Amniotic epithelial cell (primary cell): Measurements from ENCODE around the gene CCDC149.

Experiments used
- DNase-seq: peaks from one replicate; pipeline ENCODE4 v3.0.0-alpha.2; 2010; ENCODE audit warnings: low read depth

CCDC149 gene

DNA sequence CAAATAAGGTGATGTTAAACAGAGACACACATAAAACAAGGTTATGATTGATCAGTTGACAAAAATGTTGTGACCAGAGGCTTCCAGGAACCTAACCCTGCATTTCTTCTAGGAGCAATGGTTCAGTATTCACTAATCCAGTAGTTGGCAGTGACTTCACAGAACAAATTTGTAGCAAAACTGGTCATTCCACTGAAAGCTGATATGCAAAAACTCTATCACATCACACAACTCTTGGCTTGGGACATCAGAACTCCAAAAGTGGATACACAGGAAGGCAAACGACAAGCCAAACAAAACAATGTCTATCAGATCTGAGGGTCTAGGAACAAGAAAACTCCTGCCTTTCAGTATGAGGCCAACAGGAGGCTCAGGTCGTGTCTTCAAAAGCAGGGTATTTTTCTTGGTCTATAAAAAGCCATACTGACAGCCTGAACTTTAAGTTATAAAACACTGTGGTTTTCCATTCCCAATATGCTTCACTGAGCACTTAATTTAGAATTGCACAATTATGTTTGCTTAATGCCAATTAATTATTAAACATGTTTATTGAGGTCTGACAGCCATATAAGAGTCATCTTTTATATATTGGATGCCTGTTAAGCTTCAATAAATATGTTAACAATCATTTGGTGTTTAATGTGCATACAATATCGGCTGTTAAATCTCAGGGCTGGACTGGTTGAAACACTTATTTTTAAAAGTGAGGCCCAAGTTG lies 71.9 kb downstream of the CCDC149 start:
- DNase-seq, result no peak

DNA sequence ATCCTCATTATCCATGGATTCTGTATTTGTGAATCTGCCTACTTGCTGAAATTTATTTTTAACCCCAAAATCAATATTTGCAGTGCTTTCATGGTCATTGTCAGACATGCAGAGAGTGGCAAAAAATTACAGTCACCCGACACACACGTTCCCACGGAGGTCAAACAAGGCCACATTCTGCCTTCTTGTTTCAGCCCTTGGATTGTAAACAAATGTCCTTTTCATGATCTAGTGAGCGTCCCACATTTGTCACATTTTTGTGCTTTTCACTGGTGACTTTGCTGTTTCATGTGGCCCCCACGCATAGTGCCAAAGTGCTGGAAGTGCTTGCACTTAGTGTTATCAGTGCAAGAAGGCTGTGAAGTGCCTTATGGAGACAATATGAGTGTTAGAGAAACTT lies 72.5 kb downstream of the CCDC149 start:
- DNase-seq, result no peak

DNA sequence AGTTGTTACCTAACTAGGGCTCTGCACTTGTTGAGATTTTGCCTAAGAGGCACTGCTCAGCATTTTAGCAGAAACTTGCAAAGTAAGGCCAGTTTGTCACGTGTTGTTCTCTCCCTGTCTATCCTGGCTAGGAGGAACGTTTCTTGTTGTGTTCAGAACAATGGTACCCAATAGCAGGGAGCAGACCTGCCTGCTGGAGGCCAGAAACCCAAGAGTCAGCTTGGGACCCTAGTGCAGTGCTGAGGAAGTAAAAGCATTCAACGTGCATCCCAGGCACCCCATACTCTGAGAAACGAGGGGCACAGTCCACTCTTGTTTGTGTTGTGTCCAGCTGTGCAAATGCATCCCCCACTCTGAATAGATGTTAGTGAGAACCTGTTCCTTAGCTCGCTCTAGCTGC lies 75.1 kb downstream of the CCDC149 start:
- DNase-seq, result no peak

DNA sequence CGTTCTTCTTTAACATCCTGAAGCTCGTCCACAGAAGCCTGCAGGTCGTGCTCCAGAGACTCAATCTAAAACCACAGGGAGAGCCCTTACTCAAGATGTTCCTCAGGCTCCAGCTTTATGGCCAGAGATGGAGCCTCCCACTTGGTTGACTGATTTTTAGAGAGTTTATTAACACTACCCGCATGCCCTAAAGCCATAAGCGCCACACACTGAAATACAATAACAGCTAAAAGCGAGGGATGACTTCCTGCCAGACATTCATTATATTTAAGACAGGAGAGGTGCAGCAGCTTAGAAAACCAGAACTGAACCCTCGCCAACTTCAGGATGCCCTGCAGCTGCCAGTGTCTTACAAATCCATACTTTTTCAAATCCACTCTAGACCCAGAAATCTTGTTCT lies 75.5 kb downstream of the CCDC149 start:
- DNase-seq, result no peak

DNA sequence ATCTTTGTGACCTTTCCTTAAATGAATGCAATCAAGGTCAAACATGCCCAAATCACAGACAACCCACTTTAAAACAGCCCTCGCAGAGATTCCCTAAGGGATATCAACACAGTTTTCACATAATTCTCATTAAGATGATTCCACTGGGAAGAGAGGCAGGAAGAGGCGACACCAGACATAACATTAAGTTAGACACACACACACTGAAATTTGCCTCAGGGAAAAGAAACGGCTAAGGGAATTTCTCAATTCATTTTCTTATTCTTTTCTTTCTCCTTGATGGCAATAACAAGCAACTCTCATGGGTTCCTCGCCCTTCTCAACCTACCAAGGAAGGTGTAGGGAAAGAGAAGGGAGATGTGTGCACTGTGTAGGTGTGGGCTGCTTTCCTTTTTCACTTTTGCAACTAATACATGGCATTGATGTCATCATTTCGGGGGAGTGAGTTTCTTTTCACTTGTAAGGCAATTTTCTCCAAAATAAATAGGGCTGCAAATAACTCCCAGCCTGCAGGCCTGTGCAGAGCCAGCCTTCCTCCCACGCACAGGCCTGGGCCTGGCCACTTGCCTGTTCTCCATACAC lies 76.1 kb downstream of the CCDC149 start:
- no peak for DNase-seq

DNA sequence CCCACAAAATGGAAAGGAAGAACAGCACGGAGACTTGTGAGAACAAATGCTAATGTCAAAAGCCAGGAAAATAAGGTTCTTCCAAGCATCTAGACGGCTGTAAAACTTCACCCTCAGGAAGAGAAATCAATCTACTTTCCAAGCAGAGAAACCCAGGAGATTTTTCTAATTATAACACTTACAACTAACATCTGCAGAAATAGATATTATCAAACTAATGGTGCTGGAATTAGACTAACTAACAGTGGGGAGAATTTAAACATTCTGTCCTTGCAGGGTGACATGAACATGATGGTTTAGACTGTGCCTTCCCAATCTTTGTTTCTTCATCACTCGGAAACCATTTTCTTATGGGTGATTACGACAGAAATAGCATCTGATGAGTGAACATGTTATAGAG lies 77.1 kb downstream of the CCDC149 start:
- no peak for DNase-seq

DNA sequence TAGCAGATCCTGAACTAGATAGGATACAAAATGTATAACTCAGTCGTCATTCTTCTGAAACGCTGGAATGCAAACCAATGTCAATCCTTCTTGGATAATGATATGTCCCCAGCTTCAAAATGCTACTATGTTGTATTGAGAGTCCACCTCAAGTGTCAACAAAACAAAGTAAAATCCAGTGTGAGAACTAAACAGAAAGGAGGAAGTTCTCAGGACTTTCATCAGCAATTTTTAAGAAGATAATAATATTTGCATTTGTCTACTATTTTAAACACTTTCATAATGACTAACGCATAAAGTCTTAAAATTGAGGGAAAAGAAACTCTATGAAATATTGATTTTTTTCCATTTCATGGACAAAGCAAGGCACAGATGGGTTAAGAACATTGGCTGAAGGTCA lies 81.2 kb downstream of the CCDC149 start:
- no peak for DNase-seq

DNA sequence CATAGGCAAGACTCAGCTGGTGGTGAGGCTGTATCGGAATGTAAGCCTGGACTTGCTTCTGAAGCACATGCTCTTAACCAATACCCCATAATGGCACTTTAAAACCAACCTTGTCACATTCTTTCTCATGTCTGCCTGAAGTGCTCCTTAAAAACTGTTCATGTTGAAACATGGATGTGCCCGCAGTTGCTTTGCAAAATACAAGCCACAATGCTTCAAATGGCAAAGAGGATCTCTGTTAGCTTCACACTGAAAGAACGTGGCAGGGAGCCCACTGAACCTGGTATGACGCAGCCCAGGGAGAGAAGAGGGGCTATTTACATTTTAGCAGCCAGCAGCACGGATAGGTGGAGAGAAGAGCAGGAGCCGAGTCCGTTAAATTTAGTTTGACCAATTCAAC lies 88.1 kb downstream of the CCDC149 start:
- no peak for DNase-seq

DNA sequence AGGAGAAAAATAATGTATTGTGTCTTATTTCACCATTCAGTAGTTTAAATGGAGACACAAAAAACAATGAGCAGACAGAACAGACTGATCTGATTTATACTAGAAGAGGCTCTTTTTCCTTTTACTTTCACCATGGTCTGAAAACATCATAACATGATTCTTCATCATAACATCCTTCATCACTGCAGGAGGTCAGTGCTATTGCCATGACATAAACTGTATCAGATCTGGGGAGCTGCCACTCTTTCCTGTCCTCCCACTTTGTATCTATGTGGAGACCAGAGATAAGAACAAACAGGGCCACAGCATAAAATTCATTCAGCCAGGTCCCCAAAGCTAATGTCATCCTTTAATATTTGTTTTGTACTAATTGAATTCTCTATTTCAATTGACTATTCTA lies 92.3 kb downstream of the CCDC149 start:
- DNase-seq, result no peak

DNA sequence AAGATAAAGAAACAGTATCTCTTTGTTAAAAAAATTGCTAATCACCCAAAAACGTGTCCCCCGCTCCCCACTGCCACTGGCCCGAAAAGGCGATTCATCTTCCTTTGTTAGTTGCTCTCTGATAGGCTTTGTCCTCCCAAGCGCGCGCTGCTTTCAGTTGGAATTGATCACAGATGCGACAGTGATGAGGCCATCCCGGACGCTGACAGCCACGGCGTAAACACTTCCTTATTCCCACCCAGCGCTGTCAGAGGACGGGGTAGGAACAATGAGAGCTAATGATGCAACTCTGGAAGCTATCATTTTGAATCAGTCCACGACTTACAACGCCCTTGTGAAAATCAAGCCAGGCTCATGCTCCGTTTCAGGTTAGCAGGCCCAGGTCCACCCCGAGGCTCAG lies 96.0 kb downstream of the CCDC149 start:
- DNase-seq, result no peak

DNA sequence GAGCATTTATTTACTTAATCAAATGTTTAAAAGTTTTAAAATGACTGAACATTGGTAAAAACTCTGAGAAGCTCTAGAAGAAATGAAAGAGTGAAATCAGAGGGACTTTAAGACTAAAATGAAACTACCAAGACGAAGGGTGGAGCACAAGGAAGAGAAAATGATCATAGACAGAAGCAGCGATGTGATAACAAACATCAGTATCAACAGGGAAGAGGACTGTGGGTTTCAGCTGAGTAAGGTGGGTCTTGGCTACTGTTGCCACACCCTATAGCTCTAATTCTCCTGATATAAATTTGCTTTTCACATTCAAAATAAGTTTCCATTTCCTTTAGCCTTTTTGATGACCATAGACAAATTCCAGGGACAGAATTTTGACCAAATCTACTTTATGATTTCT lies 99.1 kb downstream of the CCDC149 start:
- DNase-seq, result no peak

DNA sequence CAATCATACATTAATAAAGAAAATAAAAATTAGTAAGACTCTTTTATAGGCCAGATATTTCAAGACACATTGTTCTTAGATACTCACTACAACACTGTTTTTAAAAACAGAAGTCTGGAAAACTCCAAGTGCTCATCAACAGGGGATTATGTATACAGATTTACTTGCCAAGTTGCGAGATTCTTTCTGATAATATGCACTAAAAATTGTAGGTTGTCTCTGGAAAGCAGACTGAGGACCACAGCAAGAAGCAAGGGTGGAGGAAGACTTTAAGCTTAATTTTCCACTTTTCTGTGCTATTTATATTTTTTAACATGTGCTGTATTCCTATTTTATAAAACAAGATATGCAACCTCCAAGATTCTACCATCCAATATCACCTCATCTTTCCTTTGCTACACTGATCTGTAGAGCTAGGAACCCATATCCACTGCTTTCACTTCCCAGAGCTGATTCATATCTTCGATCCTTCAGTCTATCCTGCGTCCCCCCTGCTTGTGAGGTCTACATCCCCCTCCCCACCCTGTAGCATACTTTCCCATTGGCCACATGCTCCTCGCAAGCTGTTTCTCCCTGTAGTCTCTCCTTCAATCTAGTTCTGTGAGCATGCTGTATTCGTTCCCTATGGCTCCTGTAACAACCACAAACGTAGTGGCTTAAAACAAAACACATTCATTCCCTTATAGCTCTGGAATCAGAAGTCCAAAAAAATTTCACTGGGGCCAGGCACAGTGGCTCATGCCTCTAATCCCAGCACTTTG lies 101.8 kb downstream of the CCDC149 start:
- DNase-seq, result no peak

DNA sequence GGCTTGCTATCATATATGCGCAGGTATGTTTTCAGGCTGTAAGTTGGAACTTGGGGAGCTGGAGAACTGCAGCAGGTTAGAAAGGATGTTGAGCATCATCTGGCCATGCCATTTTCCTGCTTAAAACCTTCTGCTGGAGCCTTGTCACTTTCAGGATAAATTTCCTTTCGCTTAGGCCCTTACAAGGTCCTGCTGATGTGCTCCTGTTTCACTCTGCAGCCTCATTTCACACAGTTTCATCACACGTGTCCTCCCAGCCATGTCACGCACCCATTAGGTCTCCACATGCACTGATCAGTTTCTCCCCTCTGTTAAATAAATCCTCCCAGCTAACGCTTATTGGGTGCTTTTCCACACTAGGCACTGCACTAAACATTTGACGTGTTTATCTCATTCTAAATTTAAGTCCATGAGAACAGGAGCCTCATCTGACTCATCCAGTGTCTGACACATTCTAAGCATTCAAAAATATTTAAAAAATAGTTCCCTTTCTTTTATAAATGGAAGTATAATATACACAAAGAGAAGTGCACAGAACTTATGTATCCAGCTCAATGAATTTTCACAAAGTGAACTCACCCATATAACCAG lies 102.9 kb downstream of the CCDC149 start:
- DNase-seq, result peak; percentile 9

DNA sequence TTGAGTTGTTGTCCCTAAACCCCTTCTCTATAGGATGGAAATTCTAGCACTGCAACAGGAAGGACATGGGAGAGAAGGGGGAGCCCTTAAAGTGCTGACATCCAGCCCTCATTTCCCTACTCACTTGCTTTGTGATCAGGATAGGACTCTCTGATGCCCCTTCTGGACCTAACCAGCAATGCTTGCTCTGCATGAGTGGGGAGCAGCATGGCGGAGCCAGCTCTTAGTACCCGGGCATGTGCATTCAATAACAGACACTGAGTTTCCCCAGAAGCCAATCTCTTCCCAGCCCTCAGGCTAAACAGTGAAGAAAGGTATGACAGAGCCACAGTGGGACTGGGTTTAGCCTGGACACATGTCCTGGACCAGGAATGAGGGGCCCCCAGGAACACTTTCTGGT lies 103.5 kb downstream of the CCDC149 start:
- no peak for DNase-seq

DNA sequence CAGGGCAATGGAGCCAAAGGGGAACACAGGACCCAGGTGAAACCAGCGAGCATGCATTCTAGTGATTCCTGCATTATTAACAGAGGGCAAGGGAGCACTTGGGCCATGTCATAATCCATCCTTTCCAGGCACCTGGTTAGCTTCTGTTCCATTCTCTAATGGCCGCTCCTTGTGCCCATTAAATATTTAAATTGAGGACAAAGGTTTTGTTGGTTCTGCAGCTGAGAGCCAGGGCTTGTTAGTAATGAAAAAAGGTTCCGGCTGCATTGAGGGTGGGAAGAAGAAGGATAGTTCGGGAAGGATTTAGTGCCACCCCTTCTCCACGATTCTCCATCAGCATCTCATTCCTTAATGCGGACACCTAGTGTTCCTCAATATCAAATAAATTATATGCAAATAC lies 103.9 kb downstream of the CCDC149 start:
- no peak for DNase-seq

DNA sequence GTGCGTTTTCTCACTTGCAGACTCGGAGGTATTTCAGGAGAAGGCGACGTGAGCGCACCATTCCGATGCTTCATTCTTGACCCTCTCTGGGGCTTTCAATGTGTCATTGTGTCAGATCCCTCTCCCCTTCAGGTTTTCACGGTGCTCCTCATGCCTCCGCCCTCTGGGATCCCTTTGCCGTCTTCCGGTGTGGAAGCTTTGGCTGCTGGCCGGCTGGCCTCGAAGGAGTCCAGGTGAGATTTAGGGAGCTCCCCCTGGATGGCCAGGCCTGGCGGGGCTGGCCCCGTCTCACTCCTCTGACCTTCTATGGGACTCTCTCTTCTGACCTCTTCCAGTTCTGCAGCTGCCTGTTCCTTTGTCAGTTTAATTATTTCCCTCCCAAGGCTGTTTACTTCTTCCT lies 104.6 kb downstream of the CCDC149 start:
- no peak for DNase-seq

DNA sequence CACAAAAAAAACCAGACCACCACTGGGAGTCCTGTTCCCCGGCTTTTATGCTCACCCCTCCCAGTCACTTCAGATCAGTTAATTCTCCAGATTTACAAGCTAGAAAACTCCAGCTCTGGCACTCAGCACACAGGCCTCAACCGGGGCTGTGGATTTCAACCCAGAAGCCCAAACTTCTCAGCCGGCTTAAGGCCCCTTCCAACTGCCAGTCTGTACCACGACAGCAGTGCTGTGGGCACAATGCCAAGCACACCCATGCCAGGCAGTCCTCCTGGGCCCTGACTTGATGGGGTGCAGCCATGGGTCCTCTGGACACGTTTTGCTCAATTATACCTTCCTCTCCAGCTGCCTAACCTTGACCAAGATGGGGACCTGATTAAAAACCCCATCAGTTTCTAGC lies 105.2 kb downstream of the CCDC149 start:
- no peak for DNase-seq

DNA sequence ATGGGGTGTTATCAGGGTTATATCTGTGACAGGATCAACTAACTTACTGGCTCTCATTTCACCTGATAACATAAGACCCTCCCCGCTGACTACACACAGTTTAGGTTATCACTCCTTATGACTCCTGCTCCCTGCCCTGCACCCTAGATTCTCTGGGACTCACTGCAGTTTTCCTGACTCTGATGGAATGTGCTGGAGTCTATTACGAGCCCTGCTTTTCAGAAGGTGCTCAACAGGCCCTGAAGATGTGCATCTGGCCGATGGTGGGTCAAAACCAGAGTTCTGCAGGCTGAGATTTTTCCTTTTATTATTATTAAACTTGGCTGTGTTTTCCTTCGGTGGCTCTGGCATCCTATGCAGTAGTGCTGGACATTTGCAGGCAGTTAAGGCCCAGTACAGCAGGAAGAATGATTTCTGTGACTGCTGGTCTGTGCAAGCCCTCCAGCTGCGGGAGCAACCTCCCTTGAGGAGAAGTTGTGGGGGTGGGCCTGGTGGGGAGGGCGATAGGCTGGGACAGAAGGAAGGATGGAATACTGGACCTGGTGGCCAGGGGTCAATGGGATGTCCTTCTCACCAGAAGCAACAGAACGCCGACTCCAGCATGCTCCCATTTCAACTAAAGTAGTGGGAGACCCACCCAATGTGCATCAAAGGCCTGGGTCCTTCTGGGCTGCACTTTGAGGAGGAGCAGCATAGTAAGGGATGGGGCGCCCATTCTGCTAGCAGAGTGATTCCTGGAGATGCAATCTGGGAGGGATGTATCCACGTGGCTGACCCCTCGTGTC lies 106.4 kb downstream of the CCDC149 start:
- DNase-seq, result no peak

DNA sequence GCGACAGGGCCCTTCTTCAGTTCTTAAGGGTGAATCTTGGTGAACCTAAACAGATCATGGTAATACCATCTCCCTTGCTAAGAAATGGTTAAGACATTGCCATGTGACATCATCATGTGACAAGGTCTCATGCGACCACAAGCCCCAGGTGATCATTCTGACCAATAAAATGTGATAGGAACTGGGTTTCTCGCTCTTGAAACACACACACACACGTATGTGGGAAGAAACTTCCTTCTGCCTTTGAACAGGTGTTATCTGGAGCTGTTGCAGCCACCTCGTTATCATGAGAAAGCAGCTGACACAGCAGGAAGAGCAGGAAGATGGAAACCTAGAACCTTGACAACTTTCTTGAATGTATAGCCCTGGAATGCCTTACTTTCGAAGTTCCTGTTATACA lies 107.3 kb downstream of the CCDC149 start:
- no peak for DNase-seq

DNA sequence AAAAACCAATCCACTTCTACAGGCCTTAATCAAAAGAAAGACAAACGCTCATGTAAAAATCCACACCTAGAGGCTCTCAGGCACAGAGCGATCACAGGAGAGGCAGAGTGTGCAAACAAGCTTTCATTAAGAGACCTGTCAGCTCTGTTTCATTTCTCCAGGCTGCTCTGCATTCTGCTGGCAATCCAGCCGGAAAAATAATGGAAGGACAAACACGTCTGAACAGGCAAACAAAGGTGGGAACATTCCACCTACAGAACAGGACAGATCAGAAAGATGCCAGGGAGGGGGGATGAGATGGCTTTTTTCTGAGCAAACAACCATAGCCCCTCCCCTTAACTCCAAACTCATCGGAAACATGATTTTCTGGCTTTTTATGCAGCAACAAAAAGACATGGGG lies 107.8 kb downstream of the CCDC149 start:
- no peak for DNase-seq

DNA sequence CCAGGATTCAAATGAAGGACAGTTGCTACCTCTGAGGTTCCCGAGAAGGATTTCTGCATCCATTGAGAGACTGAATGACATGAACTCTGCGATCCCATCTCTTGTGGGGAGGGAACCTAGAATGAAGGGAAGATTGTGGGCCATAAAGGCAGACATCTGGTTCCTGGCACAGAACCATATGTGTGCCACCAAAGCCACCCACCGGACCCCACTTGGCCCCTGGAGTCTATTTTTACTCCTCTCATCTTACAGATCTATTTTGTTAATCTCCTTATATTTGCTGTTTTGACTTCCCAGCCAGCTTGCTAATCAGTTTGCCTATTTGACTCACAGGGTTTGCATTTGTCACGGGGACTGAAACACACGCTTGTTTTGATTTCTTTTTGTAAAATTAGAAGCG lies 110.2 kb downstream of the CCDC149 start:
- no peak for DNase-seq

DNA sequence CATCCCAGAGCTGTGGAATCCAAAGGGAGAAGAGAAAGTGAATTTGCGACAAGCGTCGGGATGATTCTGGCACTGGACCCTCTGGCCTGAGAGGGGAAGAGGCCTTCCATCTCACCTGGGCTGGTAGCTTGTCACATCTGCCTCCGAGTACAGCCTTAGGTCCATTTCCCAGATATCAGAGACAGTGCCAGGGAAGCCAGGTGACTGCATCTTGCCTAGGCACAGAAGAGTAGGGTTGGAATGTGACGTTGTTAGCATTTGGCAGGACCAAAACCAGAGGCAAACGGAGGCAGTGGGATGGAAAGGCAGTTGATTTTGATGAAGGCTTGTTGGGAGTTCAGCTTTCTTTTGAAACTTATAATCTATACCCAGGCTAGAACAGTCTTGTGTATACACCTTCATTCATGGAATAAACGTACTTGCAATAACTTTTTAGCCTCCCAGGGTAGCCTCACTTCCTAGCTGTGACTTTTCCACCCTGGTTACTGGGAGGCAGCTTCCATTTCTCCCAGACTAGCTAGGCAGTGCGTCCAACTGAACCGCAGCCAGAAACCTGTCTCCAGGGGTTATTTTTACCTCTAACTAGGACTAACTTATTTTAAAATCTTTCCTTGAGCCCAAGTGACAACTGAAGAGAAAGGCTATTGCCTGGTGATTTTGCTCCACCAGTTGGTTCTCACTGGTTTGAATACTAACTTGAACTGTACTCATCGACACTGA lies 111.5 kb downstream of the CCDC149 start:
- DNase-seq, result no peak
